HG02870 (cell line): ENCODE results near the gene SLC43A1.

Experiments
- ATAC-seq: cut with Tn5 transposase; IDR thresholded peaks from one replicate; pipeline ENCODE4 v1.9.1; 2021; ENCODE audit warnings: mild to moderate bottlenecking, moderate library complexity; ENCODE audit not compliant: unreplicated experiment

The SLC43A1 gene

GRCh38 chr11:57436031-57436430, 79.5 kb downstream of the SLC43A1 start:
- ATAC-seq: no peak

GRCh38 chr11:57434640-57435546, 80.6 kb downstream of the SLC43A1 start:
- no peak for ATAC-seq
